OCI-LY7 (cell line): ENCODE measurements around the gene BLM. TPM values are rescaled to one million over a fixed set of nuclear protein-coding genes. Genes with fewer than 3 reads are reported as not detected.

Experiments used
- BruUV-seq: library from RNA; stranded (reverse); fragments of 400-500 nt; replicated peaks from 2 replicates; lab custom pipeline; 2021; lab: Mats Ljungman, UMichigan
- CTCF ChIA-PET: fragments of 300-600 bp; sonication (Branson Sonifier 250); formaldehyde crosslinking; loops from one replicate; lab custom pipeline; 2022; ENCODE audit warnings: antibody characterized with exemption; ENCODE audit not compliant: unreplicated experiment; lab: Charles Lee
- POLR2A ChIA-PET: fragments of 300-600 bp; sonication (Branson Sonifier 250); formaldehyde crosslinking; loops from one replicate; lab custom pipeline; 2022; ENCODE audit warnings: antibody characterized with exemption; lab: Charles Lee
- DNase-seq: peaks from one replicate; pipeline ENCODE4 v3.0.0-alpha.2; 2015; ENCODE audit warnings: low spot score
- H2AFZ ChIP-seq: fragments of 200-600 bp; sonication (generic), shearing (Covaris generic); 2 replicates; pipeline ENCODE4 v1.6.1; 2014; ENCODE audit warnings: mild to moderate bottlenecking, antibody characterized with exemption, low read length, moderate library complexity
- H3K27ac ChIP-seq: fragments of 200-600 bp; sonication (generic); 2 replicates; pipeline ENCODE4 v1.5.1; 2014; ENCODE audit warnings: mixed run types, low read depth, mild to moderate bottlenecking, moderate library complexity, low read length, inconsistent platforms; ENCODE audit not compliant: poor library complexity, severe bottlenecking
- H3K36me3 ChIP-seq: fragments of 200-600 bp; sonication (generic); 2 replicates; pipeline ENCODE4 v1.6.1; 2014; ENCODE audit warnings: mild to moderate bottlenecking, antibody characterized with exemption, low read length, moderate library complexity, mixed read lengths; ENCODE audit not compliant: insufficient read depth
- H3K4me1 ChIP-seq: fragments of 200-600 bp; sonication (generic); 2 replicates; pipeline ENCODE4 v1.5.1; 2014; ENCODE audit warnings: mild to moderate bottlenecking, low read length; ENCODE audit not compliant: insufficient read depth, poor library complexity, severe bottlenecking
- H3K4me2 ChIP-seq: fragments of 200-600 bp; sonication (generic); 2 replicates; pipeline ENCODE4 v1.6.1; 2014; ENCODE audit warnings: mild to moderate bottlenecking, low read length
- H3K4me3 ChIP-seq: fragments of 200-600 bp; sonication (generic); 2 replicates; pipeline ENCODE4 v1.5.1; 2014; ENCODE audit warnings: mild to moderate bottlenecking, low read depth, low read length; ENCODE audit not compliant: poor library complexity, severe bottlenecking
- H3K79me2 ChIP-seq: fragments of 200-600 bp; sonication (generic); 2 replicates; pipeline ENCODE4 v1.6.1; 2016; ENCODE audit warnings: low read depth, mild to moderate bottlenecking, low read length, moderate library complexity, mixed read lengths; ENCODE audit not compliant: insufficient read depth
- H3K9me2 ChIP-seq: fragments of 200-600 bp; sonication (generic); 2 replicates; pipeline ENCODE4 v1.6.1; 2016; ENCODE audit warnings: mild to moderate bottlenecking, low read length, mixed read lengths; ENCODE audit not compliant: insufficient read depth
- H3K9me3 ChIP-seq: fragments of 200-600 bp; sonication (generic); 2 replicates; pipeline ENCODE4 v1.6.1; 2014; ENCODE audit warnings: mild to moderate bottlenecking, mixed run types, low read length, mixed read lengths
- H4K20me1 ChIP-seq: fragments of 200-600 bp; sonication (generic); 2 replicates; pipeline ENCODE4 v1.6.1; 2014; ENCODE audit warnings: mild to moderate bottlenecking, antibody characterized with exemption, low read length, moderate library complexity, mixed read lengths; ENCODE audit not compliant: insufficient read depth
- CTCF ChIP-seq: fragments of 200-600 bp; sonication (generic); conservative IDR thresholded peaks from 2 replicates; pipeline ENCODE4 v1.5.1; 2014; ENCODE audit warnings: mild to moderate bottlenecking, antibody characterized with exemption, low read length, moderate library complexity, mixed read lengths
- EZH2phosphoT487 ChIP-seq: fragments of 200-600 bp; sonication (generic); IDR thresholded peaks from 2 replicates; pipeline ENCODE4 v1.6.1; 2018; ENCODE audit warnings: low read depth, borderline replicate concordance, mild to moderate bottlenecking, mixed run types, antibody characterized with exemption, low read length, moderate library complexity, mixed read lengths
- intact Hi-C: fragments of 100-400 bp; cut with micrococcal nuclease; formaldehyde crosslinking; loops from one replicate; pipeline ENCODE4 v1.10.0; 2022; ENCODE audit not compliant: unreplicated experiment
- total RNA-seq, 2 experiments: library from RNA; depleted of rRNA in 1 of 2; stranded (reverse); fragments of >200 nt in 1 of 2; shearing (Covaris generic) in 1 of 2; gene quantifications; 2 replicates each; pipeline ENCODE4 v1.2.3, GENCODE V29; 2014 to 2022

BLM gene
- total RNA-seq, 2 experiments from 2014 or later = 47.1 to 51.8 TPM

GRCh38 chr15:90819390-90819789 is 102.2 kb downstream of the BLM start:
- ChIA-PET POLR2A (interaction anchor here (0.6 kb wide), 1 partner anchor 137 kb away, joined by 3 read pairs; no protein-coding TSS in a partner anchor), CTCF (no interaction called here)
- H3K36me3 ChIP-seq = peaks cover 17% of the 10 kb centered on the region; the same call in 1 of the 2 replicates
- no peaks in the 10 kb centered on the region for H3K79me2 ChIP-seq
- intact Hi-C loops = no loop called here
- H3K9me3 ChIP-seq = no peaks in the 10 kb centered on the region
- no peak overlapping the region for H2AFZ ChIP-seq
- TF ChIP-seq EZH2phosphoT487 (no peak), CTCF (no peak)
- no TSS peak for BruUV-seq
- H3K9me2 ChIP-seq = no peaks in the 10 kb centered on the region
- H3K4me1 ChIP-seq = peaks cover 33% of the 10 kb centered on the region
- no peak overlapping the region for H3K4me2 ChIP-seq
- no peak overlapping the region for H3K27ac ChIP-seq
- H3K4me3 ChIP-seq = no peak overlapping the region
- no peaks in the 10 kb centered on the region for H4K20me1 ChIP-seq
- no peak for DNase-seq

- no TSS peak for BruUV-seq
- Histone ChIP-seq H3K4me1 (peaks cover 33% of the 10 kb centered on the region), H4K20me1 (no peaks in the 10 kb centered on the region), H3K36me3 (peaks cover 14% of the 10 kb centered on the region; the same call in 1 of the 2 replicates), H3K9me3 (no peaks in the 10 kb centered on the region), H3K27ac (no peak overlapping the region), H2AFZ (no peak overlapping the region), H3K9me2 (no peaks in the 10 kb centered on the region), H3K4me3 (no peak overlapping the region), H3K79me2 (no peaks in the 10 kb centered on the region), H3K4me2 (no peak overlapping the region)
- no peak for DNase-seq
- CTCF ChIA-PET = no interaction called here
- POLR2A ChIA-PET = interaction anchor here (0.6 kb wide), 1 partner anchor 137 kb away, joined by 3 read pairs; no protein-coding TSS in a partner anchor
- intact Hi-C loops = no loop called here
- TF ChIP-seq EZH2phosphoT487 (no peak), CTCF (no peak)
Measured at GRCh38 chr15:90819850-90820249, 102.7 kb downstream of the BLM start.

DNA sequence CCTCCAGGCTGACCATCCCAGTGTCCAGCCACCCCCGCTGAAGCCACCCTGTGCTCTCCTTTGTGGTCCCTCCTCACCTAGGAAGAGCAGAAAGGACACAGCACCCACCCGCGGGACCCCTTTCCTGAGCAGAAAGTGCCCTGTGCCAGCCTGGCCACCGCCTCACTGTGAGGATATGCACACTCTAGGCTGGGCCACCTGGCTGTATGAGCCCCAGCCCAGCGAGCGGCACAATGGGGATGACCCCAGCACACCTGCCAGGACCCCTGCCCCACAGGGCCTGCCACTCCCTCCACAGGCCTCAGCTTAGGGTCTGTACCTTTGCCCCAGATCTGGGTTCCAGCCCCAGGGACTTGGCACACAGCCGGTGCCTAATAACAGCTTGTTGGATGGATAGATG is 103.3 kb downstream of the BLM start:
- intact Hi-C loops = no loop called here
- Histone ChIP-seq H3K4me1 (peaks cover 33% of the 10 kb centered on the region), H3K27ac (no peak overlapping the region), H3K9me3 (no peaks in the 10 kb centered on the region), H3K79me2 (no peaks in the 10 kb centered on the region), H3K9me2 (no peaks in the 10 kb centered on the region), H3K4me2 (no peak overlapping the region), H3K4me3 (no peak overlapping the region), H4K20me1 (no peaks in the 10 kb centered on the region), H3K36me3 (peaks cover 7% of the 10 kb centered on the region; the same call in 1 of the 2 replicates), H2AFZ (no peak overlapping the region)
- CTCF ChIA-PET = no interaction called here
- DNase-seq = no peak
- POLR2A ChIA-PET = no interaction called here
- no TSS peak for BruUV-seq
- TF ChIP-seq EZH2phosphoT487 = no peak
- TF ChIP-seq CTCF = no peak
